Measurements from ENCODE around the gene ARPC2.

DNA sequence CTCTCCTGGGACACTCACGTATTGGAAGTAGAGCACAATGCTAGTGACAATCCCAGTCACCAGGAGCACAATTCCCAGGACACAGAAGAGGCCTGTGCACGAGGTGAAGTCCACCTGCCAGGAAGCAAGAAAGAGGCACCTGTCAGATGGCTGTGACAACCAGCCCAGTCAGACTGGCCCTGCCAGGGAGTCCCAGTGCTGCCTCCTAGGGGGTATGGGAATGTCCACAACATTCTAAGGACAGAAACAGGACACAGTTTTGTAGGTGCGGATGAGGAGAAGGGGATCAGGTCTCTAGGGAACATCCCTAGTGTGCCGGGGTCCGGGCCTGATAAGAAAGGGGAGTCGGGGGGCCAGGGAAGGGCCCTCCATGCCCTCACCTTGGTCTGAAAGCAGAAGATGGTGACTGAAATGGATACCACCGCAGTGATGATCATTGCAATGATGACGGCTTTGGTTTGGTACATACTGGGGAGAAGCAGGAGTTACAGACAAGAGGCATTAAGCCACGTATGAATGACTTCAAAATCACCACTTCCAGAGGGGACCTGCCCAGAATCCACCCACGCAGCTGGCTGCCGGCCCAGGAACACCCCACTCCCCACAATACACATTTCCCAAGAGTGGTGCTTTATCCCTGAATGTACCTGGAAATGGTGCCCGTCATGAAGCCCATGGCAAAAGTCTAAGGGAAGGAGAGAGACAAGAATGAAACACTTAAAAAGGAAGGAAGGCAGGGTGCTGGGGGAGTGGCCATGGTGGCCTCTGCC, 60.2 kb downstream of the ARPC2 start:
- TF ChIP-seq, protein P1, sequence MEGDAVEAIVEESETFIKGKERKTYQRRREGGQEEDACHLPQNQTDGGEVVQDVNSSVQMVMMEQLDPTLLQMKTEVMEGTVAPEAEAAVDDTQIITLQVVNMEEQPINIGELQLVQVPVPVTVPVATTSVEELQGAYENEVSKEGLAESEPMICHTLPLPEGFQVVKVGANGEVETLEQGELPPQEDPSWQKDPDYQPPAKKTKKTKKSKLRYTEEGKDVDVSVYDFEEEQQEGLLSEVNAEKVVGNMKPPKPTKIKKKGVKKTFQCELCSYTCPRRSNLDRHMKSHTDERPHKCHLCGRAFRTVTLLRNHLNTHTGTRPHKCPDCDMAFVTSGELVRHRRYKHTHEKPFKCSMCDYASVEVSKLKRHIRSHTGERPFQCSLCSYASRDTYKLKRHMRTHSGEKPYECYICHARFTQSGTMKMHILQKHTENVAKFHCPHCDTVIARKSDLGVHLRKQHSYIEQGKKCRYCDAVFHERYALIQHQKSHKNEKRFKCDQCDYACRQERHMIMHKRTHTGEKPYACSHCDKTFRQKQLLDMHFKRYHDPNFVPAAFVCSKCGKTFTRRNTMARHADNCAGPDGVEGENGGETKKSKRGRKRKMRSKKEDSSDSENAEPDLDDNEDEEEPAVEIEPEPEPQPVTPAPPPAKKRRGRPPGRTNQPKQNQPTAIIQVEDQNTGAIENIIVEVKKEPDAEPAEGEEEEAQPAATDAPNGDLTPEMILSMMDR (conservative IDR thresholded peaks at IDR 0.05) = no peak
- no peak for TF ChIP-seq ZFX (IDR thresholded peaks at IDR 0.05)
